Measurements from ENCODE around the gene GNRHR.

Gene GNRHR

GRCh38 chr4:67700116-67700737 is 54.0 kb downstream of the GNRHR start:
- peak; percentile 17 for DNase-seq

GRCh38 chr4:67699603-67700002 is 54.6 kb downstream of the GNRHR start:
- no peak for DNase-seq

- DNase-seq, result no peak
Observed at GRCh38 chr4:67697860-67698687, 56.1 kb downstream of the GNRHR start.

GRCh38 chr4:67696061-67696460 is 58.1 kb downstream of the GNRHR start:
- no peak for DNase-seq

- DNase-seq, result no peak
Observed at GRCh38 chr4:67694662-67695061, 59.5 kb downstream of the GNRHR start.

GRCh38 chr4:67691328-67691727 is 62.9 kb downstream of the GNRHR start:
- DNase-seq, result no peak

Measured in DMS79 treated with DMSO at 0.1 percent for 48 hours (cell line).